ENCODE measurements around the gene RPIA.

Gene RPIA

DNA sequence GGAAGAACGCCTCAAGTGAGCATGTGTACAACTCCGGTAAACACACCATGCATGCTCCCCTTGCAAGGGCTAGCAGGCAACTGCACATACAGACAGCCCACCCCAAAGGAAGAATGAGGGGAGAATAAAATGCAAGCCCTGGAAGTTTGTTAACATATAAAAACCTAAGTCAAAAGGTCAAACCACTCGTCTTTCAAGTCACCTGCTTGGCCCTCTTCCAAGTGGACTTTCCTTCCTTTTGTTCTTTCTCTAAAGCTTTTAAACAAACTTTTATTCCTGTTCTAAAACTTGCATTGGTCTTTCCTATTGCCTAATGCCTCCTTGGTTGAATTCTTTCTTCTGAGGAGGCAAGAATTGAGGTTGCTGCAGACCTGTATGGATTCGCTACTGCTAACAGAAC, 5.2 kb upstream of the RPIA start:
- DNase-seq: no peak

DNA sequence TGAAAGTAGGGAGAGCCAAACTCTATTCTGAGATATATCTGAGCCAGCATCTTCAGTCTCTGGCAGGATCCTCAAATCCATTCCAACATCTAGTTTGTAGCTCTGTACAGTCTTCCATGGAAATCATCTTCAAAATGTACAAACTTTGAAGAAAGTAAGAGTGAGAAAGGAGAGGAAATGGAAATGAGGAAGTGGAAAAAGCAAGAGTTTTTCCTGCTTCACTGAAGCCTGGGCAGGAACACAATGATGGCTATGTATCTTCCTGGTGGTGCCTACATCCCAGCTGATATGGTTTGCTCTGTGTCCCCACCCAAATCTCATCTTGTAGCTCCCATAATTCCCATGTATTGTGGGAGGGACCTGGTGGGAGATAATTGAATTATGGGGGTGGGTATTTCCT, 4.1 kb upstream of the RPIA start:
- DNase-seq: no peak

GRCh38 chr2:88690591-88691338, 708 bp upstream of the RPIA start:
- no peak for DNase-seq

DNA sequence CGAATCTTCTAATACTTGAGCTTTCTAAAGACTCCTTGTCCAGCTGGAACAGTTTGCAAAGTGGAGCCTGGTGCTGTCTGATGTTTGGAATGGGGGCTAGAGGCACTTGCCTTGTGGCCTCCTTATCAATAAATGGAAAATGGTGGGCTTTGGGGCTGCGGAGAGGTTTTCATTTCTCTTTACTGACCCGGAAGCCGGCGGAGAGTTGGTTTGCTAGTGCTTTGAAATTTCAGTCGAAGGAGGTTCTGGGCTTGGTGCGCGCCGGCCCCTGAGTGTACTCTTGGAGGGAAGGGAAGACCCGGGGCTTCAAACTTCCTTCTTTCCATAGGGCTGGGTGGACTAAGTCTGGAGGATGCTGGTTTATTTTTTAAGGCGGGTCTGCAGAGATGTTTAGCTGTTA, 714 bp downstream of the RPIA start:
- DNase-seq: peak; percentile 3

- no peak for DNase-seq
Measured at GRCh38 chr2:88693911-88694414, 2.5 kb downstream of the RPIA start.

- no peak for DNase-seq
Measured at GRCh38 chr2:88696611-88697010, 5.1 kb downstream of the RPIA start.

DNA sequence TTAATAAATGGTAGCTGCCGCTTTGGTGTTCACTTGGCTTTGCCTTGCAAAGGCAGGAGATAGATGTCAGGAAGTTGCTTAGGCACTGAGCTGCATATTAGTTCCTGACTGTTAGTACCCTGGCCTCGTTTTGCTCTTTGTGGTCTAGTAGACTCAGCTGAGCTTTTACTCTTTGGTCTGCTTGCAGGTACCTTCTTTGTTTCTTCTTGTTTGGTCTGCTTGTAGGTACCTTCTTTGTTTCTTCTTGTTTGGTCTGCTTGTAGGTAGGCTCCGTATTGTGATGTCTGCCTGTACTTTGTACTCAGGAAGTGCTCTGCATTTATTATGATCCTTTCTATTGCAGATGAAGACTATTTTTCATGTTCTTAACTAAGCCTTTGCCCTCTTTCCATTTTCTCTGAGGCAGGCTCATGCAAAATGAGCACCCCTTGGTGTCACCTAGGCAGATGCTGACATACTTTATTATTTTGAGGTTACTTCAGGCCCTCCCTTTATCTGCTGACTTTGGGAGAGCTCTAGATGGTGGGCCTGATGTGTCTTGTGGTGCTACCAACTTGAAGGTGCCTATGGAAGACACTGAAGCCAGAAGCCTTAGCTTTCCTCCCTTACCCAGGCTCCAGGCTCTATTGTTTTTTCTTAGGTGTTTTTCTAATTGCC, 6.0 kb downstream of the RPIA start:
- no peak for DNase-seq

DNA sequence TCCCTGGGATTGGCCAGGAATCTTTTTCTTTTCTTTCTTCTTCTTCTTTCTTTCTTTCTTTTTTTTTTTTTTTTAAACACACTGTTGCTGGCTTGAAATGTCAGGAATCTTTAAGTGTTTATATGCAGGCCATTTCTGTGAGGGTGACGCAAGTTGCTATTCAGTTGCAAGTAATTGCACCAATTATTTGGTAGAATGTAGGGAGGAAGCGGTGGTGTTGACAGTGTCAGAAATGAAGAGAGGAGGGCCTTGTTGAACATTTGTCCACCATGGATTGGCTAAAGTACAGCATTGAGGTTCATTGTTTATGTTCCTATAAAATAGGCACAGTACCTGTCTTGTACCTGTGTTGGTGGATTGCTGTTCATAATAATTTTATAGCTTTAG, 6.5 kb downstream of the RPIA start:
- no peak for DNase-seq

GRCh38 chr2:88698498-88699233, 7.2 kb downstream of the RPIA start:
- no peak for DNase-seq

- no peak for DNase-seq
Measured at GRCh38 chr2:88707003-88707402, 15.5 kb downstream of the RPIA start.

- peak; percentile 16 for DNase-seq
Measured at GRCh38 chr2:88709181-88709631, 17.7 kb downstream of the RPIA start.

DNA sequence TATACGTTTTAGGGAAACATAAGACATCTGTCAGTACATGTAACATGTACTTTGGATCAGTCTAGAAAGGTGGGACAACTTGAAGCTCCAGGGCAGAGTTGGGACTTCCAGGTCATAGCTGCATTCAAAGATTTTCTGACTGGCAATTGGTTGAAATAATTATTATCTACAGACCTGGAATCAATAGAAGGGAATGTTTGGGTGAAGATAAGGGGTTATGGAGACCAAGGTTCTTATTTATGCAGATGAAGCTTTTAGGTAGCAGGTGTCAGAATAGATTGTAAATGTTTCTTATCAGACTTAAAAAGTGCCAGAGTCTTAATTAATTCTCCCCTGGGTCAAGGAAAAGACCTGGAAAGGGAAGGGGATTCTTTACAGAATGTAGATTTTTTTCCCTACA, 19.8 kb downstream of the RPIA start:
- DNase-seq: no peak

- no peak for DNase-seq
Measured at GRCh38 chr2:88711897-88712296, 20.4 kb downstream of the RPIA start.

DNA sequence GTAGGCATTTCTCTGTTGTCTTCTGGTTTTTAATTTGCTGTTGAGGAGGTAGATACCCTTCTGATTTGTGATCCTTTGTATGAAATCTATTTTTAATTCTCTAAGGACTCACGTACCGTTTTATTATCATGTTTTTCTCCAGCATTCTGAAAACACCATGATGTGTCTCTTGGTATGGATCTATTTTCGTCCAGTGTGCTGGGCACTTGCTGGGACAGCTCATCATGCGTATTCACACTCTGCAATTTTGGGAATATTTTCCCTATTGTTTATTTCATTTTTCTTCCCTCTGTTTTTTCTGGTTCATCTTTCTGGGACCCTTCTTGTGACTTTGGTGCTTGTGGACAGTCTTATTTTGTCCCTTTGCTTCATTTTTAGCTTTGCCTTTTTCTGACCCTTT, 21.9 kb downstream of the RPIA start:
- no peak for DNase-seq

- DNase-seq: no peak
Measured at GRCh38 chr2:88714667-88715066, 23.2 kb downstream of the RPIA start.

- DNase-seq: no peak
Measured at GRCh38 chr2:88720399-88720798, 28.9 kb downstream of the RPIA start.

DNA sequence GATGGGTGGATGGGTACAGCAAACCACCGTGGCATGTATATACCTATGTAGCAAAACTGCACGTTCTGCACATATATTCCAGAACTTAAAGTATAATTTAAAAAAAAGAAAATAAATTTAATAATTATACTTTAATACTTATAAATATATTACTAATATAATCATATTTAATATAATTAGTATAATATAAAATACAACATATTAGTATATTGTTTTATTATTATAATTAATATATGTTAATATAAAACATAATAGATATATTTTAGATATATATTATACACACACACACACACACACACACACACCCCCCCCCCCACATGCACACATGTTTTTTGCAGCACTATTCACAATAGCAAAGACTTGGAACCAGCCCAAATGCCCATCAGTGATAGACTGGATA, 29.8 kb downstream of the RPIA start:
- no peak for DNase-seq

GRCh38 chr2:88724643-88725332, 33.3 kb downstream of the RPIA start:
- no peak for DNase-seq

- peak; percentile 28 for DNase-seq
Measured at GRCh38 chr2:88729061-88729745, 37.7 kb downstream of the RPIA start.

DNA sequence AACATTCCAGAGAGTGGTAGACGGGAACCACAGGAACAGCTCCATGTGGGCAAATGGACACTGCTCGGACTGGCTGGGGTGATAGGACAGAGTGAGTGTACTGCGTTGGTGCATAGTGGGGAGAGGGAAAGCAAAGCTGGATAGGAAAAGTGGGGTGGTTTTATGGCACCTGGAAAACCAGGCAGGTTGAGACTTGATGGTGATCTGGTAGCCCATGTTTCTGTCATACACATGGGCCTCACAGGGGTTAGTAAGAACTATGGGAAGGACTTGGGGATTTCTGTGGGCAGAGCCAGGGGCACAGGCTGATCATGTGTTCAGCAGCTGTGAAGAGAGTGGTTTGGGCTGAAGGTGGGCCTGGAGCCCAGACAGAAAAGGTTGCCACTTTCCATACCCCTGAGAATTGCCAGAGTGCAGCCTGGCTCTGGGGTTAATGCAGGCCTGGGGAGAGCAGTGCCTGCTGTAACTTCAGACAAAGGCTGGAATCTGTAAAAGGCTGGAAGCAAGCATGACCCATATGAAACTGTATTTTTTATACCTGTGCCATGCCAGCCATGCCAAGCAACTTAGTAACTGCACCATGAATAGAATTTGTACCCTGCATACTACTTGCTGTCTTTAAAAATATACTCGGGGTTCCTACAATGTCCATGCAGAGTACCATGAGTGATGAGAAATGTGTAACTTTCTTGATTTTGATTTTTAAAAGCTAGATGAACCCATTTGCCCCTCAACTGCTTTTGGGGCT, 41.9 kb downstream of the RPIA start:
- no peak for DNase-seq

GRCh38 chr2:88735133-88735532, 43.7 kb downstream of the RPIA start:
- DNase-seq: no peak

GRCh38 chr2:88735853-88736252, 44.4 kb downstream of the RPIA start:
- no peak for DNase-seq
